ENCODE results near the gene SEMA4A.
"Not testable (repeated sequence)": the region's sequence is repeated elsewhere in the genome, so short reads cannot be mapped to it uniquely, and the experiment has no call there.

SEMA4A gene

DNA sequence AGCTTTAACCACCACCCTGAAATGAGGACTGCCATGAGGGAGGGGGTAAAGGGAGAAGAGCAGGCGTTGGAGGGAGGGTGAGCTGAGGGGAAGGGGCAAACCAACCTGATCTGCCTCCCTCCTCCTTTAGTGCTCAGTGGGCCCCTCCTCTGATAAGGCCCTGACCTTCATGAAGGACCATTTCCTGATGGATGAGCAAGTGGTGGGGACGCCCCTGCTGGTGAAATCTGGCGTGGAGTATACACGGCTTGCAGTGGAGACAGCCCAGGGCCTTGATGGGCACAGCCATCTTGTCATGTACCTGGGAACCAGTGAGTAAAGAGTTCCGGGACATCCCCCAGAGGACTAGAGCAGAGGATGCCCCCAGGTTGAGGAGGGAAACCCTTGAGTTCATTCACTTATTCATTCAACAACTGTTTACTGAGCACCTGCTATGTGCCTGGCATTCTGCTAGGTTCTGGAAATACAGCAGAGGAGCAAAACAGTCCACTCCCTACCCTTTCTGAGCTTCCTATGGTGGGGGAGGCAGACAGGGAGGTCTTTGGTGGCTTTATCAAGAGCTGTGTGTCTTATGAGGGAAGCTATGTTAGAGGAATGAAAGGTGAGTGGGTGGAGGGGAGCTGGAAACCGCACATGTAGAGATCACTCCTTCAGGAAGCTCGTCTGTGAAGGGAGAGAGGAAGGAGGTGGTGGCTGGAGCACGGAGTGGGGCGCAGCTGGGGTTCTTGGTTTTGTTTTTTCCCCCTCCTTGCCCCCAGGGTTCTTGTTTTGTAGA, 19.5 kb downstream of the SEMA4A start:
- FAIRE-seq = no peak

DNA sequence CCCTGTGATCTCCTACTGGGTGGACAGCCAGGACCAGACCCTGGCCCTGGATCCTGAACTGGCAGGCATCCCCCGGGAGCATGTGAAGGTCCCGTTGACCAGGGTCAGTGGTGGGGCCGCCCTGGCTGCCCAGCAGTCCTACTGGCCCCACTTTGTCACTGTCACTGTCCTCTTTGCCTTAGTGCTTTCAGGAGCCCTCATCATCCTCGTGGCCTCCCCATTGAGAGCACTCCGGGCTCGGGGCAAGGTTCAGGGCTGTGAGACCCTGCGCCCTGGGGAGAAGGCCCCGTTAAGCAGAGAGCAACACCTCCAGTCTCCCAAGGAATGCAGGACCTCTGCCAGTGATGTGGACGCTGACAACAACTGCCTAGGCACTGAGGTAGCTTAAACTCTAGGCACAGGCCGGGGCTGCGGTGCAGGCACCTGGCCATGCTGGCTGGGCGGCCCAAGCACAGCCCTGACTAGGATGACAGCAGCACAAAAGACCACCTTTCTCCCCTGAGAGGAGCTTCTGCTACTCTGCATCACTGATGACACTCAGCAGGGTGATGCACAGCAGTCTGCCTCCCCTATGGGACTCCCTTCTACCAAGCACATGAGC, 23.3 kb downstream of the SEMA4A start:
- FAIRE-seq = no peak
- no peak for TF ChIP-seq POLR2AphosphoS5 (IDR thresholded peaks at IDR 0.05; ENCODE audit: low read depth, low read length)
- TF ChIP-seq POLR2A (IDR thresholded peaks at IDR 0.05; ENCODE audit: low read depth, low read length) = no peak
- no peak for TF ChIP-seq TAF1 (IDR thresholded peaks at IDR 0.05; ENCODE audit: borderline replicate concordance, low read depth, low read length)
- DNase-seq (ENCODE audit: insufficient read length) = no peak

More for the DNA sequence above, 19.5 kb downstream of the SEMA4A start:
- TF ChIP-seq TAF1 (IDR thresholded peaks at IDR 0.05; ENCODE audit: borderline replicate concordance, low read depth, low read length) = no peak
- no peak for TF ChIP-seq POLR2AphosphoS5 (IDR thresholded peaks at IDR 0.05; ENCODE audit: low read depth, low read length)
- TF ChIP-seq POLR2A (IDR thresholded peaks at IDR 0.05; ENCODE audit: low read depth, low read length) = no peak
- no peak for DNase-seq (ENCODE audit: insufficient read length)

DNA sequence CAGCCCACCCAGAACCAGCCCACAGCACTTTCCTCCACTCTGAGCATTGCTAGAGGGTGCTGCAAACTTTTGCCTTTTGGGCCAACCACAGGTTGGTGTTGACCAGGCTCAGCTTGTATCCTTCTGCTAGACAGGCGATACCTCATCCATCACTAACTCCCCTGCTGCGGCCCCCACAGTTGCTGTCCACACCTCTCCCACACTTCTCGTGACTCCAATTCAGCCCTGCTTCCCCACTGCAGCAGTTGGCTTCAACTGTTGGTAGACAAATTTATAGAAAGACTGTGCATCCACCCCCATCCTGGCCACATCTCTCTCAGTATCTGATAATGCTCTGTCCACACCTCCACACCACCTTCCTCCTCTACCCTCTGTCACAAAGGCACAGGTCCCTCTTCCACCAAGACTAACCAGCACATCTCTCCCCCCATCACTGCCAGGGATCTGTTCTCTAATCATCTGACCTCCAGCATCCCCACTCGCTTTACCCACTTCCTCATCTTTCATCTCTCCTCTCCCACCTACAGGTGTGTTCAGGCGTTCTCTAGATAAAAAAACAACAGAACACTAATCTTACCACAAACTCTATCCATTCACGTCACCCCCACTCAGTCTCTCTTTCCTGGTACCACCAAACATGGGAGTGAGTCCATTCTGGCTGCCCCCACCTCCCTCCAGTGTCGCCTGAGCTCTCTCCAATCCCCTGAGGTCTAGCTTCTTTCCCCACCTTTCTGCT, 24.7 kb downstream of the SEMA4A start:
- no peak for TF ChIP-seq TAF1 (IDR thresholded peaks at IDR 0.05; ENCODE audit: borderline replicate concordance, low read depth, low read length)
- no peak for TF ChIP-seq POLR2A (IDR thresholded peaks at IDR 0.05; ENCODE audit: low read depth, low read length)
- no peak for TF ChIP-seq POLR2AphosphoS5 (IDR thresholded peaks at IDR 0.05; ENCODE audit: low read depth, low read length)
- DNase-seq (ENCODE audit: insufficient read length) (no peak), FAIRE-seq (no peak)

DNA sequence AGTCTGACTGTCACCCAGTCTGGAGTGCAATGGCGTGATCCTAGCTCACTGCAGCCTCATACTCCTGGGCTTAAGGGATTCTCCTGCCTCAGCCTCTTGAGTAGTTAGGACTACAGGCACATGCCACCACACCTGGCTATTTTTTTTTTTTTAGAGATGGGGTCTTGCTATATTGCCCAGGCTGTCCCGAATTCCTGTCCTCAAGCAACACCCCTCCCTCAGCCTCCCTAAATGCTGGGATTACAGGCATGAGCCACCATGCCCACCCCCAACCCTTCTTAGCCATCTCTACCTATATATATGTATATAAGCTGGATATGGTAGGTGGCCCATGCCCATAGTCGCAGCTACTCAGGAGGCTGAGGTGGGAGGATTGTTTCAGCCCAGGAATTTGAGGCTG, 27.1 kb downstream of the SEMA4A start:
- DNase-seq (ENCODE audit: insufficient read length) = no peak

DNA sequence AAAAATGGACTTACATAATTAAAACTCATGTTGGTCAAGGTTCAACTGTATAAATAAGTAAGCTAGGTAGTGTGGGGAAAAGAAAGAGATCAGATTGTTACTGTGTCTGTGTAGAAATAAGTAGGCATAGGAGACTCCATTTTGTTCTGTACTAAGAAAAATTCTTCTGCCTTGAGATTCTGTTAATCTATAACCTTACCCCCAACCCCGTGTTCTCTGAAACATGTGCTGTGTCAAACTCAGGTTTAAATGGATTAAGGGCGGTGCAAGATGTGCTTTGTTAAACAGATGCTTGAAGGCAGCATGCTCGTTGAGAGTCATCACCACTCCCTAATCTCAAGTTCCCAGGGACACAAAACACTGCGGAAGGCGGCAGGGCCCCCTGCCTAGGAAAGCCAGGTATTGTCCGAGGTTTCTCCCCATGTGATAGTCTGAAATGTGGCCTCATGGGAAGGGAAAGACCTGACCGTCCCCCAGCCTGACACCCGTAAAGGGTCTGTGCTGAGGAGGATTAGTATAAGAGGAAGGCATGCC, 28.1 kb downstream of the SEMA4A start:
- FAIRE-seq; DNase-seq (ENCODE audit: insufficient read length): not testable (repeated sequence)

More for the DNA sequence above, 27.1 kb downstream of the SEMA4A start:
- no peak for FAIRE-seq
- TF ChIP-seq POLR2AphosphoS5 (IDR thresholded peaks at IDR 0.05; ENCODE audit: low read depth, low read length) (no peak), POLR2A (IDR thresholded peaks at IDR 0.05; ENCODE audit: low read depth, low read length) (no peak), TAF1 (IDR thresholded peaks at IDR 0.05; ENCODE audit: borderline replicate concordance, low read depth, low read length) (no peak)

DNA sequence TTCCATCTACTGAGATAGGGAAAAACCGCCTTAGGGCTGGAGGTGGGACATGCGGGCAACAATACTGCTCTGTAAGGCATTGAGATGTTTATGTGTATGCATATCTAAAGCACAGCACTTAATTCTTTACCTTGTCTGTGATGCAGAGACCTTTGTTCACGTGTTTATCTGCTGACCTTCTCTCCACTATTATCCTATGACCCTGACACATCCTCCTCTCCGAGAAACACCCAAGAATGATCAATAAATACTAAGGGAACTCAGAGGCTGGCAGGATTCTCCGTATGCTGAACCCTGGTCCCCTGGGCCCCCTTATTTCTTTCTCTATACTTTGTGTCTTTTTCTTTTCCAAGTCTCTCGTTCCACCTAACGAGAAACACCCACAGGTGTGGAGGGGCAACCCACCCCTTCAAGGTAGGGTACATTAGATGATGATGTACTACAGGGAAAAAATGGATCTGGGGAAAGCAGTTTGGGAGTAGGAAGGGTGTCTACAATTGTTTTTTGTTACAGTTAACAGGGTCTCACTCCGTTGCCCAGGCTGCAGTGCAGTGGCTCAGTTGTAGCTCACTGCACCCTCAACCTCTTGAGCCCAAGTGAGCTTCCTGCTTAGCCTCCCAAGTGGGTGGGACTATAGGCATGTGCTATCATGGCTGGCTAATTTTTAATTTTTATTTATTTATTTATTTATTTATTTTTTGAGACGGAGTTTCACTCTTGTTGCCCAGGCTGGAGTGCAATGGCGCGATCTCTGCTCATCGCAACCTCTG, 28.8 kb downstream of the SEMA4A start:
- not testable (repeated sequence) for DNase-seq (ENCODE audit: insufficient read length); FAIRE-seq

DNA sequence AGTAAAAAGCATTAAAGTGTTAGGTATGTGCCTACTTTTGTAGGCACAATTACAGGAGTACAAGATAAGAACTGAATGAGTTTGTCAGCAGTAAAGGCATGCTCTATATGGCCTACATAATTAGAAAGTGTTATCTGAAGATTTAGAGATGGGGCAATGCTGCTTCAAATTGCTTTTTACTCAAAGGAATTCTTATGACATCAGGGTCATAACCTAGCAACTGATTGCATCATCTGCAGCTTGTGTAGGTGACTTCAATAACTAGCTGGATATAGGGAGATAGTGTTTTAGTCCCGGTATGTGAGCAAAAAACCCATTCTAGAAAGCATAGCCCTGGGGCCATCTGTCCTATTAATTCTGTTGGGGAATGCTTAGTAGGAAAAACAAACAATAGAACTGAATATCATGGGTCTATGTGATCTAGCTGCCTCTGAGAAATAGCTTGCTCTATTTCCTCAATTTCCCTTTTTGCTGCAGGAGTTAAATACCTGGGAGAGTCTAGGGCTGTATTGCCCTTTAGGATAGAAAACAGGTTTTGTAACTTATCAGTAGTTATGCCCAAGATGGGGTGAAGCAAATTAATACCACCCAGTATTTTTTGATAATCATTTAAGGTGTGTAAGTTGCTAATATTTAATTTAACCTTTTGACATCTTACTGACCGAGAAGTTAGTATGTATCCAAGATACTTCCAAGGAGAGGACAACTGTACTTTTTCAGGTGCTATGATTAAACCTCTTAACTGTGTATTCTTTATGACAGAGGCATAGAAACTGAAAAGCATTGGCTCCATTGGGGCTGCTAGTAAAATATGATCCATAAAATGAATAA, 33.2 kb downstream of the SEMA4A start:
- FAIRE-seq; DNase-seq (ENCODE audit: insufficient read length): not testable (repeated sequence)

DNA sequence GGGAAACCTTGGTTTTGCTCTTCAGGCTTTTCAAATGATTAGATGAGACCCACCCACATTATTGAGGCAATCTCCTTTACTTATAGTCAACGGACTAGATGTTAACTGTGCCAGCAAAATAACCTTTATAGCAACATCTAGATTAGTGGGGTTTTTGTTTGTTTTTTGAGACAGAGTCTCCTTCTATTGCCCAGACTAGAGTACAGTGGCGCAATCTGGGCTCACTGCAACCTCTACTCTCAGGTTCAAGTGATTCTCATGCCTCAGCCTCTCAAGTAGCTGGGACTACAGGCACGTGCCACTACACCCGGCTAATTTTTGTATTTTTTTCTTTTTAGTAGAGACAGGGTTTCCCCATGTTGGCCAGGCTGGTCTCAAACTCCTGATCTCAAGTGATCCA, 36.9 kb downstream of the SEMA4A start:
- not testable (repeated sequence) for FAIRE-seq; DNase-seq (ENCODE audit: insufficient read length)

DNA sequence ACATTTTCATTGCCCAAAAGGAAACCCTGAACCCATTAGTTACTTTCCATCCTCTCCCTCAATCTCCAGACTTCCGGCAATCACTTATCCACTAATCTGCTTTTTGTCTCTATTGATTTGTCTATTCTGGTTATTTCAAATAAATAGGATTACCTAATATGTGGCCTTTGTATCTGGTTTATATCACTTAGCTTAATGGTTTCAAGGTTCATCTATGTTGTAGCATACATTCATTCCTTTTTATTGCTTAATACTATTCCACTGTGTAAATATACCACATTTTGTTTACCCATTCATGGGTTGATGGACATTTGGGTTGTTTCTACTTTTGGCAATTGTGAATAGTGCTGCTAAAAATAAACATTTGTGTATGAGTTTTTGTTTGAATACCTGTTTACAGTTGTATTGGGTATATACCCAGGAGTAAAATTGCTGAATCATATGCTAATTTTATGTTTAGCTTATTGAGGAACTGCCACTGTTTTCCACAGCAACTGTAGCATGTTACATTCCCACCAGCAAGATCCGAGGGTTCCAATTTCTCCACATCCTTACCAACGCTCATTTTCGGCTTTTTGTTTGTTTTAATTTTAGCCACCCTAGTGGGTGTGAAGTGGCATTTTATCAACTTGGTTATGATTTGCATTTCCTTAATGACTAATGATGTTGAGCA, 38.0 kb downstream of the SEMA4A start:
- no peak for TF ChIP-seq TAF1 (IDR thresholded peaks at IDR 0.05; ENCODE audit: borderline replicate concordance, low read depth, low read length)
- TF ChIP-seq POLR2A (IDR thresholded peaks at IDR 0.05; ENCODE audit: low read depth, low read length) = no peak
- TF ChIP-seq POLR2AphosphoS5 (IDR thresholded peaks at IDR 0.05; ENCODE audit: low read depth, low read length) = no peak
- FAIRE-seq = no peak
- DNase-seq (ENCODE audit: insufficient read length) = no peak

DNA sequence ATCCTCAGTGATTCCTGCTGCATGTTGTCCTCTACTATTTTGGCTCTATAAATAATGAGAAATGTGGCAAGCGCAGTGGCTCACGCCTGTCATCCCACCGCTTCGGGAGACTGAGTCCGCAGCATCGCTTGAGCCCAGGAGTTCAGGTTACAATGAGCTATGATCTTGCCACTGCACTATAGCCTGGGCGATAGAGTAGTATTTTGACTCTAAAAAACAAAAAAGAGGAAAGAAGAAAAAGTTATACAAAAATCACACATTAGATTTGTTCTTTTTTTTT, 39.8 kb downstream of the SEMA4A start:
- FAIRE-seq (no peak), DNase-seq (ENCODE audit: insufficient read length) (no peak)
- TF ChIP-seq POLR2A (IDR thresholded peaks at IDR 0.05; ENCODE audit: low read depth, low read length) (no peak), POLR2AphosphoS5 (IDR thresholded peaks at IDR 0.05; ENCODE audit: low read depth, low read length) (no peak), TAF1 (IDR thresholded peaks at IDR 0.05; ENCODE audit: borderline replicate concordance, low read depth, low read length) (no peak)
